Skeletal muscle tissue (tissue), 4 donors: ENCODE measurements around the gene DSTN. TPM values are rescaled to one million over a fixed set of nuclear protein-coding genes. Genes with fewer than 3 reads are reported as not detected.
A peak's percentile ranks its signal among the peaks of the same experiment; 100 is the strongest.

Experiments used
- H3K27ac ChIP-seq: one replicate; pipeline ENCODE4 v1.7.0; 2013; ENCODE audit warnings: mild to moderate bottlenecking, low read depth, low read length, inconsistent platforms
- H3K27me3 ChIP-seq, 3 donors: one replicate each; pipeline ENCODE4 v1.7.0; 2013; ENCODE audit warnings: low read length in 3 of 3; ENCODE audit not compliant: control insufficient read depth in 3 of 3, insufficient read depth in 3 of 3
- H3K36me3 ChIP-seq, 3 donors: one replicate each; pipeline ENCODE4 v1.7.0; 2013; ENCODE audit warnings: low read length in 3 of 3; ENCODE audit not compliant: control insufficient read depth in 3 of 3, insufficient read depth in 3 of 3
- H3K4me1 ChIP-seq, 3 donors: one replicate each; pipeline ENCODE4 v1.7.0; 2013; ENCODE audit warnings: low read length in 3 of 3, mild to moderate bottlenecking in 3 of 3; ENCODE audit not compliant: control insufficient read depth in 3 of 3, insufficient read depth in 3 of 3
- H3K4me3 ChIP-seq, 3 donors: one replicate each; pipeline ENCODE4 v1.7.0; 2013; ENCODE audit warnings: low read length in 3 of 3
- H3K9ac ChIP-seq, 3 donors: one replicate each; pipeline ENCODE4 v1.7.0; 2013; ENCODE audit warnings: low read length in 3 of 3, mild to moderate bottlenecking in 3 of 3, moderate library complexity in 2 of 3, low read depth in 1 of 3
- H3K9me3 ChIP-seq, 3 donors: one replicate each; pipeline ENCODE4 v1.7.0; 2013; ENCODE audit warnings: low read length in 3 of 3; ENCODE audit not compliant: control insufficient read depth in 3 of 3
- total RNA-seq: library from RNA; depleted of rRNA; stranded (reverse); fragments of >200 nt; gene quantifications from one replicate; pipeline ENCODE4 v1.2.3, GENCODE V29; 2014
- donor health status: Osteomylitis.

Gene DSTN
- total RNA-seq, 1 donor from 2014 or later: 104 TPM

GRCh38 chr20:17571153-17571527, 1.3 kb downstream of the DSTN start:
- Histone ChIP-seq H3K9ac (peak overlapping the region; percentile 88 to 96 (median 90)), H3K4me3 (peak overlapping the region; percentile 83 to 97 (median 89)), H3K27me3 (no peaks in the 10 kb centered on the region), H3K4me1 (peaks cover 11 to 29% (median 18%) of the 10 kb centered on the region in 3 donors), H3K36me3 (peaks cover 0 to 2% (median 0%) of the 10 kb centered on the region in 3 donors), H3K9me3 (no peaks in the 10 kb centered on the region), H3K27ac (no peak overlapping the region)

GRCh38 chr20:17572034-17572638, 2.3 kb downstream of the DSTN start:
- Histone ChIP-seq H3K36me3 (peaks cover 0 to 4% (median 0%) of the 10 kb centered on the region in 3 donors), H3K9ac (peak overlapping the region in 1 of 3 donors; percentile 96), H3K4me3 (peak overlapping the region in 1 of 3 donors; percentile 40), H3K27ac (no peak overlapping the region), H3K9me3 (no peaks in the 10 kb centered on the region), H3K4me1 (peaks cover 11 to 32% (median 18%) of the 10 kb centered on the region in 3 donors), H3K27me3 (no peaks in the 10 kb centered on the region)

GRCh38 chr20:17573463-17573862, 3.6 kb downstream of the DSTN start:
- Histone ChIP-seq H3K4me3 (no peak overlapping the region), H3K36me3 (peaks cover 0 to 4% (median 0%) of the 10 kb centered on the region in 3 donors), H3K4me1 (peaks cover 7 to 28% (median 11%) of the 10 kb centered on the region in 3 donors), H3K9me3 (no peaks in the 10 kb centered on the region), H3K9ac (no peak overlapping the region), H3K27me3 (no peaks in the 10 kb centered on the region), H3K27ac (no peak overlapping the region)

GRCh38 chr20:17576215-17576614, 6.3 kb downstream of the DSTN start:
- H3K27me3 ChIP-seq: no peaks in the 10 kb centered on the region
- H3K9ac ChIP-seq: no peak overlapping the region
- H3K27ac ChIP-seq: no peak overlapping the region
- no peak overlapping the region for H3K4me3 ChIP-seq
- H3K36me3 ChIP-seq: peaks cover 0 to 4% (median 0%) of the 10 kb centered on the region in 3 donors
- no peaks in the 10 kb centered on the region for H3K9me3 ChIP-seq
- H3K4me1 ChIP-seq: peaks cover 0 to 21% (median 3%) of the 10 kb centered on the region in 3 donors

- Histone ChIP-seq H3K9me3 (no peaks in the 10 kb centered on the region), H3K27me3 (no peaks in the 10 kb centered on the region), H3K27ac (no peak overlapping the region), H3K4me3 (no peak overlapping the region), H3K9ac (no peak overlapping the region), H3K36me3 (peaks cover 0 to 4% (median 0%) of the 10 kb centered on the region in 3 donors), H3K4me1 (peaks cover 0 to 3% (median 0%) of the 10 kb centered on the region in 3 donors)
Observed at GRCh38 chr20:17579369-17580039, 9.6 kb downstream of the DSTN start.

GRCh38 chr20:17580895-17581294, 11.0 kb downstream of the DSTN start:
- Histone ChIP-seq H3K9me3 (no peaks in the 10 kb centered on the region), H3K9ac (no peak overlapping the region), H3K4me1 (peaks cover 0 to 3% (median 0%) of the 10 kb centered on the region in 3 donors), H3K27me3 (no peaks in the 10 kb centered on the region), H3K27ac (no peak overlapping the region), H3K36me3 (peaks cover 0 to 4% (median 0%) of the 10 kb centered on the region in 3 donors), H3K4me3 (no peak overlapping the region)

- Histone ChIP-seq H3K9me3 (no peaks in the 10 kb centered on the region), H3K27me3 (no peaks in the 10 kb centered on the region), H3K9ac (no peak overlapping the region), H3K36me3 (no peaks in the 10 kb centered on the region), H3K4me3 (no peak overlapping the region), H3K4me1 (peaks cover 0 to 2% (median 2%) of the 10 kb centered on the region in 3 donors), H3K27ac (no peak overlapping the region)
Observed at GRCh38 chr20:17583126-17583525, 13.3 kb downstream of the DSTN start.

GRCh38 chr20:17584689-17585088, 14.8 kb downstream of the DSTN start:
- H3K36me3 ChIP-seq: no peaks in the 10 kb centered on the region
- H3K9me3 ChIP-seq: no peaks in the 10 kb centered on the region
- H3K9ac ChIP-seq: no peak overlapping the region
- no peak overlapping the region for H3K4me3 ChIP-seq
- no peaks in the 10 kb centered on the region for H3K27me3 ChIP-seq
- peaks cover 0 to 5% (median 4%) of the 10 kb centered on the region in 3 donors for H3K4me1 ChIP-seq
- H3K27ac ChIP-seq: no peak overlapping the region

GRCh38 chr20:17586250-17586649, 16.4 kb downstream of the DSTN start:
- peaks cover 0 to 5% (median 4%) of the 10 kb centered on the region in 3 donors for H3K4me1 ChIP-seq
- no peaks in the 10 kb centered on the region for H3K36me3 ChIP-seq
- no peak overlapping the region for H3K4me3 ChIP-seq
- H3K9me3 ChIP-seq: no peaks in the 10 kb centered on the region
- H3K27me3 ChIP-seq: no peaks in the 10 kb centered on the region
- H3K9ac ChIP-seq: no peak overlapping the region
- H3K27ac ChIP-seq: no peak overlapping the region

GRCh38 chr20:17587148-17587547, 17.3 kb downstream of the DSTN start:
- H3K27ac ChIP-seq: no peak overlapping the region
- peaks cover 0 to 5% (median 4%) of the 10 kb centered on the region in 3 donors for H3K4me1 ChIP-seq
- no peaks in the 10 kb centered on the region for H3K27me3 ChIP-seq
- no peaks in the 10 kb centered on the region for H3K36me3 ChIP-seq
- no peak overlapping the region for H3K4me3 ChIP-seq
- no peaks in the 10 kb centered on the region for H3K9me3 ChIP-seq
- H3K9ac ChIP-seq: no peak overlapping the region
